ENCODE measurements around the gene C16orf95. TPM values are rescaled to one million over a fixed set of nuclear protein-coding genes. Genes with fewer than 3 reads are reported as not detected.

C16orf95 gene
- total and polyA plus RNA-seq, 2 donors (not counting 1 experiment from before 2014, with no cell fraction given) = 1.5 to 2.5 TPM

GRCh38 chr16:87358250-87358649, 41.1 kb upstream of the C16orf95 start:
- Histone ChIP-seq H3K4me1 (ENCODE audit: control insufficient read depth in 2 of 2, insufficient read depth in 2 of 2, low read length in 2 of 2) (no peaks in the 10 kb centered on the region), H3K9ac (ENCODE audit: low read length) (no peak overlapping the region), H3K27me3 (replicated peaks in 1 of 4; ENCODE audit: control extremely low read depth in 1 of 4, control insufficient read depth in 3 of 4, insufficient read depth in 4 of 4, low read length in 3 of 4) (no peaks in the 10 kb centered on the region), H4K20me1 (ENCODE audit: control insufficient read depth, insufficient read depth, low read length, poor library complexity, severe bottlenecking) (peaks cover 12% of the 10 kb centered on the region), H2AFZ (ENCODE audit: insufficient read depth, low read depth, low read length, poor library complexity, severe bottlenecking) (no peak overlapping the region), H3K79me2 (ENCODE audit: control insufficient read depth, insufficient read depth, low read length) (peaks cover 20% of the 10 kb centered on the region), H3K4me2 (replicated peaks; ENCODE audit: low read depth, low read length, poor library complexity, severe bottlenecking) (no peak overlapping the region), H3K27ac (ENCODE audit: low read length in 2 of 2) (no peak overlapping the region), H3K36me3 (replicated peaks in 1 of 2; ENCODE audit: control extremely low read depth in 1 of 2, control insufficient read depth in 1 of 2, extremely low read depth in 1 of 2, insufficient read depth in 2 of 2, low read length in 1 of 2) (peaks cover 0 to 42% of the 10 kb centered on the region in 2 experiments), H3K9me3 (ENCODE audit: control extremely low read depth in 1 of 3, control insufficient read depth in 2 of 3, insufficient read depth in 1 of 3, low read length in 2 of 3) (no peaks in the 10 kb centered on the region), H3K4me3 (ENCODE audit: control extremely low read depth in 1 of 5, extremely low read depth in 1 of 5, insufficient read depth in 1 of 5, low read depth in 2 of 5, low read length in 4 of 5) (no peak overlapping the region)
- Mint-ChIP-seq H3K9me3 (ENCODE audit: insufficient read depth) (no peaks in the 10 kb centered on the region), H3K27me3 (no peaks in the 10 kb centered on the region), H3K27ac (no peak overlapping the region), H3K4me1 (no peaks in the 10 kb centered on the region), H3K4me3 (no peak overlapping the region)
- intact Hi-C loops (cut with micrococcal nuclease) = no loop called here
- no peak for TF ChIP-seq CTCF (IDR thresholded peaks at IDR 0.05)
- no peak for TF ChIP-seq EZH2 (IDR thresholded peaks at IDR 0.05; ENCODE audit: borderline replicate concordance, insufficient read depth, low read depth, low read length, poor library complexity, severe bottlenecking)
- DNase-seq = no peak
- ChIA-PET CTCF (interaction anchor here (1.4 kb wide), 1 partner anchor 37 kb away, joined by 5 read pairs; no protein-coding TSS in a partner anchor), POLR2A (no interaction called here)
- ATAC-seq (ENCODE audit: low read depth) = no peak
- over 99% methylated on average over 17 of the region's 17 CpGs for WGBS (ENCODE audit: insufficient coverage)

DNA sequence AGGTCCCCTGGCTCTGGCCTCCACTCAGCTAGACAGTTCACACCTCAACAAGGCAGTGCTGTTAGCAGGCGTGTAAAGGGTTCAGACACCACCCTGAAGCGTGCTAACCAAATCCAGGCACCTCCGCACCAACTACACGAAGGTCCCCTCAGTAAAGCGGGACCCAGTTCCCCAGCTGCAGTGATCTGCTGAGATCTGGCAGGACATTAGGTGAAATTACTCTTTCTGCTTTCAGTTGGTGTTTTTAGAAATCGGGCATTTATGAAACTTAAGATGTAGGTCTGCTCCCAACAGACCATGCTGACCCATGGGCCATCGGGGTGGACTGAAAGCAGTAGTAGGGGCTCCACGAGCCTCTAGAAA, 39.3 kb upstream of the C16orf95 start:
- H2AFZ ChIP-seq (ENCODE audit: insufficient read depth, low read depth, low read length, poor library complexity, severe bottlenecking) = no peak overlapping the region
- TF ChIP-seq EZH2 (IDR thresholded peaks at IDR 0.05; ENCODE audit: borderline replicate concordance, insufficient read depth, low read depth, low read length, poor library complexity, severe bottlenecking) = no peak
- no peak for TF ChIP-seq CTCF (IDR thresholded peaks at IDR 0.05)
- H3K27ac Mint-ChIP-seq = no peak overlapping the region

More for the DNA sequence above, 39.3 kb upstream of the C16orf95 start:
- peaks cover 14% of the 10 kb centered on the region for H4K20me1 ChIP-seq (ENCODE audit: control insufficient read depth, insufficient read depth, low read length, poor library complexity, severe bottlenecking)
- H3K27me3 ChIP-seq (replicated peaks in 1 of 4; ENCODE audit: control extremely low read depth in 1 of 4, control insufficient read depth in 3 of 4, insufficient read depth in 4 of 4, low read length in 3 of 4) = no peaks in the 10 kb centered on the region
- DNase-seq = no peak
- H3K79me2 ChIP-seq (ENCODE audit: control insufficient read depth, insufficient read depth, low read length) = peaks cover 10% of the 10 kb centered on the region
- H3K36me3 ChIP-seq (replicated peaks in 1 of 2; ENCODE audit: control extremely low read depth in 1 of 2, control insufficient read depth in 1 of 2, extremely low read depth in 1 of 2, insufficient read depth in 2 of 2, low read length in 1 of 2) = peaks cover 0 to 42% of the 10 kb centered on the region in 2 experiments
- no peak overlapping the region for H3K27ac ChIP-seq (ENCODE audit: low read length in 2 of 2)
- intact Hi-C loops (cut with micrococcal nuclease) = no loop called here
- no peaks in the 10 kb centered on the region for H3K4me1 Mint-ChIP-seq
- CTCF ChIA-PET = interaction anchor here (0.7 kb wide), 1 partner anchor 238 kb away, joined by 4 read pairs; no protein-coding TSS in a partner anchor
- no peak overlapping the region for H3K9ac ChIP-seq (ENCODE audit: low read length)
- no peaks in the 10 kb centered on the region for H3K27me3 Mint-ChIP-seq
- no peak overlapping the region for H3K4me3 ChIP-seq (ENCODE audit: control extremely low read depth in 1 of 5, extremely low read depth in 1 of 5, insufficient read depth in 1 of 5, low read depth in 2 of 5, low read length in 4 of 5)
- 98% methylated on average over 6 of the region's 8 CpGs for WGBS (ENCODE audit: insufficient coverage)
- no peaks in the 10 kb centered on the region for H3K4me1 ChIP-seq (ENCODE audit: control insufficient read depth in 2 of 2, insufficient read depth in 2 of 2, low read length in 2 of 2)
- H3K9me3 Mint-ChIP-seq (ENCODE audit: insufficient read depth) = no peaks in the 10 kb centered on the region
- no peak overlapping the region for H3K4me2 ChIP-seq (replicated peaks; ENCODE audit: low read depth, low read length, poor library complexity, severe bottlenecking)
- POLR2A ChIA-PET = no interaction called here
- H3K4me3 Mint-ChIP-seq = no peak overlapping the region
- H3K9me3 ChIP-seq (ENCODE audit: control extremely low read depth in 1 of 3, control insufficient read depth in 2 of 3, insufficient read depth in 1 of 3, low read length in 2 of 3) = no peaks in the 10 kb centered on the region
- ATAC-seq (ENCODE audit: low read depth) = no peak

All from B cell (primary cell).